ENCODE measurements around the gene TMEM225B.
"Not testable (repeated sequence)": the region's sequence is repeated elsewhere in the genome, so short reads cannot be mapped to it uniquely, and the experiment has no call there.

Gene TMEM225B

DNA sequence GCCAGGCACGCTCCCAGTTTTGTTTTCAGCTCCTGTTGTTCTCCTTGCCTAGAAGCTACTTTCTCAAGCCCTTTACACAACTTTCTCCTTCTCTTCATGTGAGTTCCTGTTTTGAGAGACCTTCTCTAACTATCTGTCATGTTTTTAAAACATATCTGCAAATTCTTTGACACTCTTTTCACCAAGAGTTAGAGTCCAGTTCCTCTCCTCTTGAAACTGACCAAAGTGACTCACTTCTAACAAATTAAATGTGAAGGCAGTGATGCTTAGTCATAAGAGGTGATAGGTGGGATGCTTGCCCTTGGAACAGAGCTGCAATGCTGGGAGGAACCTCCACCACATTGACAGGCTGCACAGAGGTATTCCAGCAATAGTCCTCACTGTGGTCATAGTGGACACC lies 44.0 kb downstream of the TMEM225B start:
- H3K27me3 Mint-ChIP-seq = no peaks in the 10 kb centered on the region
- peaks cover 0 to 4% of the 10 kb centered on the region in 2 donors for H3K9me3 Mint-ChIP-seq
- ATAC-seq (replicated peaks) = no peak
- H3K4me1 Mint-ChIP-seq = peaks cover 3 to 14% of the 10 kb centered on the region in 2 donors
- H3K4me3 Mint-ChIP-seq = no peak overlapping the region
- peaks cover 54 to 75% of the 10 kb centered on the region in 2 donors for H3K36me3 Mint-ChIP-seq
- DNase-seq = no peak
- no peak overlapping the region for H3K27ac Mint-ChIP-seq

DNA sequence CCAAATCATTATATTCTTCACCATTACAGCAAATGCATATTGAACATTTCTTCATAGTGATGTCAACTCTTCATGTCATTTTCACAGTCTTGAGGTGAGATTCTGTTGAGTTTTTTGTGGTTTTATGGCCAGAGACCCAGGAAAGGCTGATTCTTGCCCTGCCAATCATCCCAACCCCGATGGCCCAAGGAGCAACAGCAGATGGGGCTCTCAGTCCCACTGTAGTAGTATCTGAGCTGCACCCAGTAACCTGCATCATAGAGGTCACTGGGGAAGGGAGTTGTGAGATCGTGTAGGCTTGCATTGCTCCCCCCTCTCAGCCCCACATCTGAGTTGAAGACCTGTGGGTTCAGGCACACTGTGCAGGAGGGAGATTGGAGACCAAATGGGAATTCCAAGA lies 45.4 kb downstream of the TMEM225B start:
- H3K27me3 Mint-ChIP-seq = no peaks in the 10 kb centered on the region
- ATAC-seq (replicated peaks) = no peak
- peaks cover 0 to 4% of the 10 kb centered on the region in 2 donors for H3K9me3 Mint-ChIP-seq
- DNase-seq = no peak
- no peaks in the 10 kb centered on the region for H3K4me1 Mint-ChIP-seq
- no peak overlapping the region for H3K4me3 Mint-ChIP-seq
- peaks cover 58 to 66% of the 10 kb centered on the region in 2 donors for H3K36me3 Mint-ChIP-seq
- H3K27ac Mint-ChIP-seq = no peak overlapping the region

DNA sequence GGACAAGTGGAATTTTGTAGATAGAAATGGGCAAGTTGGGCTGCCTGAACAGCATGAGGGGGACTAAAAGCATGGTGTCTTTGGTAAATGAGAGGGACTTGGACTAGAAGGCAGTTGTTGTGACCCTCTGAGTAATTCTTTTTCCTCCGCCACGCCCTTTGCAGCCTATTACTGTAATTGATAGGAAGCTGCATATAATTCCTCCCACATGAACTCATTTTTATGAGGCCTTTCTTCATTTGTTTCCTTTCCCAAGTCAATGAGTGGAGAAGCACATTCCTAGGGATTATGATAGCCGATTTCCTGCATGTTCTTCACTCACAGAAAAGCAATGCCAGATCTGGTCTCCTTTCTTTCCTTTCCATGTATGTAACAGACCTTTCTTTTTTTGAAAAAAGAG lies 46.4 kb downstream of the TMEM225B start:
- no peaks in the 10 kb centered on the region for H3K27me3 Mint-ChIP-seq
- H3K4me3 Mint-ChIP-seq = no peak overlapping the region
- H3K4me1 Mint-ChIP-seq = no peaks in the 10 kb centered on the region
- peaks cover 55 to 60% of the 10 kb centered on the region in 2 donors for H3K36me3 Mint-ChIP-seq
- H3K27ac Mint-ChIP-seq = no peak overlapping the region
- ATAC-seq (replicated peaks) = no peak
- H3K9me3 Mint-ChIP-seq = peaks cover 0 to 4% of the 10 kb centered on the region in 2 donors
- DNase-seq = no peak

DNA sequence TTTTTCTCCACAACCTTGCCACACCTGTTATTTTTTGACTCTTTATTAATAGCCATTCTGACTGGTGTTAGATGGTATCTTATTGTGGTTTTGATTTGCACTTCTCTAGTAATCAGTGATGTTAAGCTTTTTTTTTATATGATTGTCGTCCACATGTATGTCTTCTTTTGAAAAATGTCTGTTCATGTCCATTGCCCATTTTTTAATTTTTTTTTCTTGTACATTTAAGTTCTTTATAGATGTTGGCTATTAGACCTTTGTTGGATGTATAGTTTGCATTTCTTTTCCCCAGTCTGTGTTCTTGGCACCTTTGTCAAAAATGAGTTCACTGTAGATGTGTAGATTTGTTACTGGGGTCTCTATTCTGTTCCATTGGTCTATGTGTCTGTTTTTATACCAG lies 47.5 kb downstream of the TMEM225B start:
- no peak overlapping the region for H3K4me3 Mint-ChIP-seq

DNA sequence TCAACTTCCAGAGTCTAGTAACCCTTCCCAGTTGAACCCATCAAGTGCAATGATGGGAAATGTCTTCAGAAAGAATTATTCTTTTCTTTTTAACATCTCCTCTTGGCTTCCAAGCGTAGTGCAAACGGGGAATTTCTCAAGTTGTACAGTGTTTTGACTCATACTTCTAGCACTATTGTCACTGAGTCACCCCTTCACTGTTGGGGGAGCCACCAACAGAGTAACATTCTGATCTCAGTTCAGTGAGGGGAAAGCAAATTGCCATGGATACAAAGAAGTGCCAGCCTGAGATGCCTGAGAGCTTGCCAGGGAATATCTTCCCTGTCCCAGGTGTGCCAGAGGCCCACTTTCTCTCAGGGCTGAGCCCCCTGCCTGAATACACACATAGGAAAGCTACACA lies 50.8 kb downstream of the TMEM225B start:
- no peak overlapping the region for H3K27ac Mint-ChIP-seq

More for the DNA sequence above, 47.5 kb downstream of the TMEM225B start:
- ATAC-seq (replicated peaks) (no peak), DNase-seq (no peak)
- peaks cover 0 to 2% of the 10 kb centered on the region in 2 donors for H3K4me1 Mint-ChIP-seq
- peaks cover 51 to 53% of the 10 kb centered on the region in 2 donors for H3K36me3 Mint-ChIP-seq
- H3K27me3 Mint-ChIP-seq = no peaks in the 10 kb centered on the region
- H3K9me3 Mint-ChIP-seq = peaks cover 0 to 4% of the 10 kb centered on the region in 2 donors
- H3K27ac Mint-ChIP-seq = no peak overlapping the region

DNA sequence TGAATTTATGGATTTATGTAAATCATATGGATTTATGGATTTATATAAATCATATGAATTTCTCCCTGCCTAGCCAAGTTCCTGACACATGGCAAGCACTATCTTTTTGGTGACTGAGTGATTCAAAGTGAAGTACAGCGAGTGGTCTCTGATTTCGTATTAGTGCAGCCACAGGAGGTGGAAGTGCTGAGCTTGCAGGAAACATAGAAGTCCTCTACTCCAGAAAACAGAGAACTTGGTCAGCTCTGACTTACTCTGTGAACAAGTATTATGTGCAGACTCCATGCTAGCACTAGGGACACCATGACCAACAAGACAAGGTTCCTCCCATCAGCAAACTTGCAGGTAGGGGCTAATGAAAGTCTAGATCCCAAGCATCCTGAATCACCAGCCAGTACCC lies 53.2 kb downstream of the TMEM225B start:
- H3K27ac Mint-ChIP-seq = no peak overlapping the region
- H3K4me3 Mint-ChIP-seq = no peak overlapping the region
- peaks cover 32 to 43% of the 10 kb centered on the region in 2 donors for H3K36me3 Mint-ChIP-seq
- H3K27me3 Mint-ChIP-seq = no peaks in the 10 kb centered on the region
- peaks cover 0 to 4% of the 10 kb centered on the region in 2 donors for H3K4me1 Mint-ChIP-seq
- ATAC-seq (replicated peaks) (no peak), DNase-seq (no peak)
- peaks cover 0 to 2% of the 10 kb centered on the region in 2 donors for H3K9me3 Mint-ChIP-seq

More for the DNA sequence above, 50.8 kb downstream of the TMEM225B start:
- Mint-ChIP-seq H3K4me1 (peaks cover 0 to 4% of the 10 kb centered on the region in 2 donors), H3K36me3 (peaks cover 40 to 50% of the 10 kb centered on the region in 2 donors), H3K27me3 (no peaks in the 10 kb centered on the region), H3K4me3 (no peak overlapping the region), H3K9me3 (peaks cover 0 to 4% of the 10 kb centered on the region in 2 donors)
- no peak for DNase-seq
- no peak for ATAC-seq (replicated peaks)

DNA sequence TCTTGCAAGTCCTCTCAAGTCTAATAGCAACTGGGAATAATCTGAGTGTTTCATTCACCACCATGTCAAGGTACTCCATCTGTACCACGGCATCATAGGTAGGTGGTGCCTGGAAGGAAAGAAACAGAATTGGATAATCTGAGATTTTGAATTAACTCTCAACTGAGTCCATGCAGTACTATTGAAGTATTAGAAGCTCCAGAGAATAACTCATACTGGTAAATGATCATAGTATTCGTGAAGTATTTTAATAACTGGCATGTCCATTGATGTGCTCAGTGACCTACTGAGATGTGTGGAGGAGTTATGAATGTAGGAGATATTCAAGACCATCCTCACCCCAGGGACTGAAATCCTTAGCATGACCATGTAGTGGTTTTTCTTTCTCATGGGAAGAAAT lies 54.6 kb downstream of the TMEM225B start:
- ATAC-seq (replicated peaks) = no peak
- Mint-ChIP-seq H3K27me3 (no peaks in the 10 kb centered on the region), H3K4me3 (no peak overlapping the region), H3K4me1 (peaks cover 0 to 4% of the 10 kb centered on the region in 2 donors), H3K27ac (no peak overlapping the region), H3K36me3 (peaks cover 34 to 41% of the 10 kb centered on the region in 2 donors), H3K9me3 (peaks cover 0 to 3% of the 10 kb centered on the region in 2 donors)
- DNase-seq = no peak

DNA sequence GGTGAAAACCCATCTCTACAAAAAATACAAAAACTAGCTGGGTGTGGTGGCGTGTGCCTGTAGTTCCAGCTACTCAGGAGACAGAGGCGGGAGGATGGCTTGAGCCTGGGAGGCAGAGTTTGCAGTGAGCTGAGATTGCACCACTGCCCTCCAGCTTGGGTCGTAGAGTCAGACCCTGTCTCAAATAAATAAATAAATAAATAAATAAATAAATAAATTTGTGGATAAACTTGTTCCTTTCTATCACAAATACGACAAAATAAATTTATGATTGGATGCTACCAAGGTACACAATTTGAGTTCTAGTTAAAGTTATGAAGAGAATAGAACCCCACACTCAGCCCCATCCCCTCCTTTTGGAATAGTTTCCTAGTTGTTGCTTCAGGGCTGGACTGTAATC lies 55.2 kb downstream of the TMEM225B start:
- not testable (repeated sequence) for H3K9me3 Mint-ChIP-seq; H3K27ac Mint-ChIP-seq; ATAC-seq (replicated peaks); H3K4me1 Mint-ChIP-seq; H3K27me3 Mint-ChIP-seq; H3K4me3 Mint-ChIP-seq; DNase-seq
- H3K36me3 Mint-ChIP-seq = peaks cover 34 to 44% of the 10 kb centered on the region in 2 donors

DNA sequence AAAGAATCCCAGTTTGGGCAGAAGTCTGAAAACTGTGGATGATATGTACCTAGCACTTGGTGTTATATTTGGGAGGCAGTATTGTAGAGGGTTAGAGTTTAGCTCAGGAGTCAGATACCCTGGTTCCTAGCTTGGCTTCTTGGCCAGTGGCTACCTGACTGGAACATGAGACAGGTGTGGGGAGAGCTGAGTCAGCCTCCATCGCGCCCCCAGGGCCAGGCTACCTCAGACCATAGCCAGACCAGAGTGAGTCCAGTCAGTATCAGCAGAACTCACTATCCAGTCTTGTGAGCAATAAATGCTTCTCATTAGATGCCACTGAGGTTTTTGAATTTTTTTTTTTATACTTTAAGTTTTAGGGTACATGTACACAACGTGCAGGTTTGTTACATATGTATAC lies 55.7 kb downstream of the TMEM225B start:
- H3K36me3 Mint-ChIP-seq = peaks cover 35 to 47% of the 10 kb centered on the region in 2 donors
- DNase-seq = no peak
- H3K9me3 Mint-ChIP-seq = peaks cover 0 to 3% of the 10 kb centered on the region in 2 donors
- H3K4me1 Mint-ChIP-seq = peaks cover 0 to 4% of the 10 kb centered on the region in 2 donors
- H3K27me3 Mint-ChIP-seq = no peaks in the 10 kb centered on the region
- H3K27ac Mint-ChIP-seq = no peak overlapping the region
- no peak overlapping the region for H3K4me3 Mint-ChIP-seq
- ATAC-seq (replicated peaks) = no peak

DNA sequence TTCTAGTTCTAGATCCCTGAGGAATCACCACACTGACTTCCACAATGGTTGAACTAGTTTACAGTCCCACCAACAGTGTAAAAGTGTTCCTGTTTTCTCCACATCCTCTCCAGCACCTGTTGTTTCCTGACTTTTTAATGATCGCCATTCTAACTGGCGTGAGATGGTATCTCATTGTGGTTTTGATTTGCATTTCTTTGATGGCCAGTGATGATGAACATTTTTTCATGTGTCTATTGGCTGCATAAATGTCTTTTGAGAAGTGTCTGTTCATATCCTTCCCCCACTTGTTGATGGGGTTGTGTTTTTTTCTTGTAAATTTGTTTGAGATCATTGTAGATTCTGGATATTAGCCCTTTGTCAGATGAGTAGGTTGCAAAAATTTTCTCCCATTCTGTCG lies 56.6 kb downstream of the TMEM225B start:
- H3K4me3 Mint-ChIP-seq; H3K27ac Mint-ChIP-seq; ATAC-seq (replicated peaks); H3K27me3 Mint-ChIP-seq; H3K4me1 Mint-ChIP-seq; DNase-seq; H3K9me3 Mint-ChIP-seq: not testable (repeated sequence)
- peaks cover 36 to 54% of the 10 kb centered on the region in 2 donors for H3K36me3 Mint-ChIP-seq

DNA sequence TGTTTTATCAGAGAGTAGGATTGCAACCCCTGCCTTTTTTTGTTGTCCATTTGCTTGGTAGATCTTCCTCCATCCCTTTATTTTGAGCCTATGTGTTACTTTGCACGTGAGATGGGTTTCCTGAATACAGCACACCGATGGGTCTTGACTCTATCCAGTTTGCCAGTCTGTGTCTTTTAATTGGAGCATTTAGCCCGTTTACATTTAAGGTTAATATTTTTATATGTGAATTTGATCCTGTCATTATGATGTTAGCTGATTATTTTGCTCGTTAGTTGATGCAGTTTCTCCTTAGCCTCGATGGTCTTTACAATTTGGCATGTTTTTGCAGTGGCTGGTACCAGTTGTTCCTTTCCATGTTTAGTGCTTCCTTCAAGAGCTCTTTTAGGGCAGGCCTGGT lies 59.8 kb downstream of the TMEM225B start:
- DNase-seq; H3K4me1 Mint-ChIP-seq; H3K27ac Mint-ChIP-seq; H3K9me3 Mint-ChIP-seq; H3K4me3 Mint-ChIP-seq; H3K27me3 Mint-ChIP-seq; ATAC-seq (replicated peaks): not testable (repeated sequence)
- H3K36me3 Mint-ChIP-seq = peaks cover 41 to 54% of the 10 kb centered on the region in 2 donors
